GM19035 (cell line): ENCODE data around the gene TMOD3.
A peak's percentile ranks its signal among the peaks of the same experiment; 100 is the strongest.

Experiments used
- ATAC-seq: cut with Tn5 transposase; IDR thresholded peaks from one replicate; pipeline ENCODE4 v1.9.1; 2021; ENCODE audit not compliant: unreplicated experiment

The TMOD3 gene

GRCh38 chr15:51907136-51907862 lies 77.8 kb downstream of the TMOD3 start:
- ATAC-seq = no peak

- no peak for ATAC-seq
Measured at GRCh38 chr15:51908316-51908715, 78.9 kb downstream of the TMOD3 start.

GRCh38 chr15:51909584-51909983 lies 80.1 kb downstream of the TMOD3 start:
- no peak for ATAC-seq

GRCh38 chr15:51912528-51912927 lies 83.1 kb downstream of the TMOD3 start:
- no peak for ATAC-seq

GRCh38 chr15:51917493-51917892 lies 88.0 kb downstream of the TMOD3 start:
- no peak for ATAC-seq

- no peak for ATAC-seq
Measured at GRCh38 chr15:51924156-51925068, 95.0 kb downstream of the TMOD3 start.

GRCh38 chr15:51926809-51927208 lies 97.4 kb downstream of the TMOD3 start:
- ATAC-seq = no peak

- ATAC-seq = no peak
Measured at GRCh38 chr15:51931016-51931415, 101.6 kb downstream of the TMOD3 start.

GRCh38 chr15:51931638-51932037 lies 102.2 kb downstream of the TMOD3 start:
- no peak for ATAC-seq

GRCh38 chr15:51932161-51932560 lies 102.7 kb downstream of the TMOD3 start:
- no peak for ATAC-seq

GRCh38 chr15:51935466-51936104 lies 106.1 kb downstream of the TMOD3 start:
- peak; percentile 90 for ATAC-seq

GRCh38 chr15:51936105-51936478 lies 106.6 kb downstream of the TMOD3 start:
- peak; percentile 8 for ATAC-seq

- no peak for ATAC-seq
Measured at GRCh38 chr15:51938286-51938685, 108.8 kb downstream of the TMOD3 start.

- no peak for ATAC-seq
Measured at GRCh38 chr15:51939216-51939615, 109.8 kb downstream of the TMOD3 start.

- no peak for ATAC-seq
Measured at GRCh38 chr15:51947124-51947523, 117.7 kb downstream of the TMOD3 start.

GRCh38 chr15:51952805-51953204 lies 123.4 kb downstream of the TMOD3 start:
- no peak for ATAC-seq

GRCh38 chr15:51955504-51955903 lies 126.1 kb downstream of the TMOD3 start:
- no peak for ATAC-seq
